22Rv1 (cell line): Measurements from ENCODE around the gene PMP22.

Source experiments
- ZFX ChIP-seq: fragments of 450-650 bp; IDR thresholded peaks from 2 replicates; pipeline ENCODE4 v1.6.1; 2017; ENCODE audit warnings: antibody characterized with exemption, borderline replicate concordance
- TF ChIP-seq, protein P1 (sequence below): fragments of 450-650 bp; IDR thresholded peaks from 2 replicates; pipeline ENCODE4 v1.5.1; 2017; ENCODE audit warnings: mild to moderate bottlenecking

DNA sequence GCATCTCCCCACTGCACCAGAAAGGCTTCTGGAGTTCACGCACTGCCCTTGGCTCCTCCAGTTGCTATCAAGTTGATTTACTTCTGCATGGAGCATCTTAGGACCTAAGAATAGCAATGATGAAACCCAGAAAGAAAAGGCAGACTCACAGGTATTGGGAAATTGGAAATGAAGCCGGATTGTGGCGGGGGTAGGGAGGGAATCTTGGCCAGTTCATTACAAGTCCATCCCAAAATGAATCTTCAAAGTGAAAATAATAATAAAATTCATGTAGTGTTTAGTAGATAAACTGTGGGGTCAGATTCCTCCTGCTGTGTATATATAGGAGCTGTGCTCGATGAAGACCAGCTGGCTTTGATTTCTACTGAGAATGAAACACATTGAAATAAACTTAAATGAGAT, 42.6 kb upstream of the PMP22 start:
- TF ChIP-seq, protein P1, sequence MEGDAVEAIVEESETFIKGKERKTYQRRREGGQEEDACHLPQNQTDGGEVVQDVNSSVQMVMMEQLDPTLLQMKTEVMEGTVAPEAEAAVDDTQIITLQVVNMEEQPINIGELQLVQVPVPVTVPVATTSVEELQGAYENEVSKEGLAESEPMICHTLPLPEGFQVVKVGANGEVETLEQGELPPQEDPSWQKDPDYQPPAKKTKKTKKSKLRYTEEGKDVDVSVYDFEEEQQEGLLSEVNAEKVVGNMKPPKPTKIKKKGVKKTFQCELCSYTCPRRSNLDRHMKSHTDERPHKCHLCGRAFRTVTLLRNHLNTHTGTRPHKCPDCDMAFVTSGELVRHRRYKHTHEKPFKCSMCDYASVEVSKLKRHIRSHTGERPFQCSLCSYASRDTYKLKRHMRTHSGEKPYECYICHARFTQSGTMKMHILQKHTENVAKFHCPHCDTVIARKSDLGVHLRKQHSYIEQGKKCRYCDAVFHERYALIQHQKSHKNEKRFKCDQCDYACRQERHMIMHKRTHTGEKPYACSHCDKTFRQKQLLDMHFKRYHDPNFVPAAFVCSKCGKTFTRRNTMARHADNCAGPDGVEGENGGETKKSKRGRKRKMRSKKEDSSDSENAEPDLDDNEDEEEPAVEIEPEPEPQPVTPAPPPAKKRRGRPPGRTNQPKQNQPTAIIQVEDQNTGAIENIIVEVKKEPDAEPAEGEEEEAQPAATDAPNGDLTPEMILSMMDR, result no peak
- no peak for TF ChIP-seq ZFX
